T-cell (primary cell): ENCODE data around the gene ITGA4. TPM values are rescaled to one million over a fixed set of nuclear protein-coding genes. Genes with fewer than 3 reads are reported as not detected.

Source experiments
- ATAC-seq, 4 experiments: fragments of 200-7000 bp in 3 of 4; fragments of 150-1000 bp in 1 of 4; cut with Tn5 transposase; replicated peaks in 1 of 4; 1 replicate in 3 of 4; 2 replicates in 1 of 4; pipeline ENCODE4 v1.10.0; 2021; ENCODE audit warnings: moderate library complexity in 3 of 4, mild to moderate bottlenecking in 2 of 4, moderate number of reproducible peaks in 1 of 4
- CTCF ChIA-PET, 2 donors: fragments of 300-600 bp; sonication (Branson Sonifier 250); formaldehyde crosslinking; loops; one replicate each; lab custom pipeline; 2022; ENCODE audit warnings: antibody characterized with exemption in 2 of 2; lab: Charles Lee
- POLR2A ChIA-PET, 2 donors: fragments of 300-600 bp; sonication (Branson Sonifier 250); formaldehyde crosslinking; loops; one replicate each; lab custom pipeline; 2022; ENCODE audit warnings: antibody characterized with exemption in 2 of 2; lab: Charles Lee
- DNase-seq, 35 experiments: peaks; one replicate each; pipeline versions ENCODE4 v3.0.0 to v3.0.0-alpha.2; 2013 to 2023
- H3K27ac ChIP-seq: one replicate; pipeline ENCODE4 v1.5.1; 2013; ENCODE audit warnings: low read length
- H3K27me3 ChIP-seq, 2 experiments: replicated peaks in 1 of 2; 1 replicate in 1 of 2; 2 replicates in 1 of 2; pipeline versions ENCODE4 v1.6.1 to v1.7.0; 2013; ENCODE audit warnings: low read length in 1 of 2, mixed read lengths in 1 of 2; ENCODE audit not compliant: control insufficient read depth in 2 of 2, insufficient read depth in 2 of 2; ENCODE audit errors: extremely low read depth in 1 of 2
- H3K36me3 ChIP-seq, 2 donors: 1 replicate in 1 of 2; 2 replicates in 1 of 2; pipeline versions ENCODE4 v1.6.1 to v1.7.0; 2013; ENCODE audit warnings: low read length in 1 of 2; ENCODE audit not compliant: control insufficient read depth in 2 of 2, insufficient read depth in 1 of 2; ENCODE audit errors: extremely low read depth in 1 of 2
- H3K4me1 ChIP-seq, 2 experiments: 1 replicate in 1 of 2; 2 replicates in 1 of 2; pipeline versions ENCODE4 v1.6.1 to v1.7.0; 2013; ENCODE audit warnings: low read length in 2 of 2, mixed read lengths in 1 of 2; ENCODE audit not compliant: insufficient read depth in 2 of 2, control insufficient read depth in 1 of 2; ENCODE audit errors: extremely low read depth in 1 of 2
- H3K4me3 ChIP-seq, 2 donors: 1 replicate in 1 of 2; 2 replicates in 1 of 2; pipeline versions ENCODE4 v1.5.1 to v1.7.0; 2013; ENCODE audit warnings: mild to moderate bottlenecking in 2 of 2, low read length in 1 of 2, moderate library complexity in 1 of 2; ENCODE audit not compliant: control insufficient read depth in 1 of 2; ENCODE audit errors: extremely low read depth in 1 of 2
- H3K9me3 ChIP-seq: 2 replicates; pipeline ENCODE4 v1.7.0; 2013
- H3K27ac Mint-ChIP-seq, 2 donors: one replicate each; pipeline ENCODE4 v1.8.0; 2020 to 2021; ENCODE audit warnings: mild to moderate bottlenecking in 2 of 2, mixed read lengths in 2 of 2
- H3K27me3 Mint-ChIP-seq, 2 donors: one replicate each; pipeline ENCODE4 v1.8.0; 2021 to 2022; ENCODE audit warnings: mixed read lengths in 2 of 2
- H3K36me3 Mint-ChIP-seq: one replicate; pipeline ENCODE4 v1.8.0; 2021; ENCODE audit warnings: mixed read lengths
- H3K4me1 Mint-ChIP-seq, 3 donors: one replicate each; pipeline ENCODE4 v1.8.0; 2020 to 2022; ENCODE audit warnings: mixed read lengths in 3 of 3, mild to moderate bottlenecking in 1 of 3
- H3K4me3 Mint-ChIP-seq, 3 donors: one replicate each; pipeline ENCODE4 v1.8.0; 2020 to 2022; ENCODE audit warnings: mild to moderate bottlenecking in 3 of 3, mixed read lengths in 3 of 3, moderate library complexity in 3 of 3
- H3K9me3 Mint-ChIP-seq, 3 donors: one replicate each; pipeline ENCODE4 v1.8.0; 2020 to 2022; ENCODE audit warnings: mixed read lengths in 3 of 3
- WGBS: methylation state at CpG from one replicate; pipeline ENCODE4 v1.1.5; 2013; ENCODE audit warnings: missing lambda C conversion rate; ENCODE audit not compliant: insufficient coverage; 5-methylcytosine and 5-hydroxymethylcytosine counted together
- total RNA-seq, 35 experiments: library from RNA in 6 of 35; stranded (reverse) in 6 of 35; fragments of 120-200 nt in 1 of 35; gene quantifications; one replicate each; pipeline versions ENCODE4 v1.2.1 to v1.2.4 and lab custom pipeline; 2013 to 2026

Gene ITGA4
- total RNA-seq, 5 donors from 2014 or later (not counting 1 experiment from before 2014, with no cell fraction given): 150 to 318 (median 255) TPM

GRCh38 chr2:181523756-181524155 lies 66.6 kb downstream of the ITGA4 start:
- ATAC-seq (no peak), DNase-seq (no peak)
- Histone ChIP-seq H3K27ac (no peak overlapping the region), H3K36me3 (peaks cover 5 to 75% of the 10 kb centered on the region in 2 donors), H3K9me3 (no peaks in the 10 kb centered on the region), H3K4me1 (no peaks in the 10 kb centered on the region), H3K4me3 (no peak overlapping the region), H3K27me3 (no peaks in the 10 kb centered on the region)
- H3K4me1 Mint-ChIP-seq: no peaks in the 10 kb centered on the region
- no peak overlapping the region for H3K4me3 Mint-ChIP-seq
- ChIA-PET POLR2A (no interaction called here), CTCF (interaction anchor here in 1 of 2 donors (1.5 kb wide), 1 partner anchor 191 kb away, joined by 4 read pairs; no protein-coding TSS in a partner anchor)
- peaks cover 58% of the 10 kb centered on the region for H3K36me3 Mint-ChIP-seq
- H3K27me3 Mint-ChIP-seq: no peaks in the 10 kb centered on the region
- H3K27ac Mint-ChIP-seq: no peak overlapping the region
- WGBS: no CpG with 5 or more reads among the region's 5 CpGs
- H3K9me3 Mint-ChIP-seq: no peaks in the 10 kb centered on the region

DNA sequence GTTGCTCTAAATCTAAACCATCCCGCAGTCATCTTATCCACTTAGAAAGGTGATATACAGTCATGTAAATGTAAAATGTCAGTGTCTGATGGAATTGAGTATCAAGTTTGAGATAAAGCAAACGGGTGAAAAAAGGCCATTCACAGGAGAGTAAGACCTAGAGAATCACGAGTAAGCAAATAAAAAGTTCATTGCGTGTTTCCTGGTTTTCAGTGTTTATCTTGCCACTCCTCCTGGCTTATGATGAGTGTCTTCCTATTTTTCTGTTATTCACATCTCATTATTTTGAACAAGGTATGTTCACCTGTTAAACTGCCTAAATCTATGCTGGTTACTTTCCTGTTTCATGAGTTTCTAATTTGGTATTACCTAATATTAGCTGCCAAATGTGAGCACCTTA lies 68.8 kb downstream of the ITGA4 start:
- H3K4me3 Mint-ChIP-seq: no peak overlapping the region
- no peaks in the 10 kb centered on the region for H3K9me3 Mint-ChIP-seq
- no CpG with 5 or more reads among the region's 4 CpGs for WGBS
- Histone ChIP-seq H3K36me3 (peaks cover 0 to 78% of the 10 kb centered on the region in 2 donors), H3K4me3 (no peak overlapping the region), H3K9me3 (no peaks in the 10 kb centered on the region), H3K4me1 (no peaks in the 10 kb centered on the region), H3K27ac (no peak overlapping the region), H3K27me3 (no peaks in the 10 kb centered on the region)
- no peaks in the 10 kb centered on the region for H3K4me1 Mint-ChIP-seq
- ChIA-PET POLR2A (no interaction called here), CTCF (no interaction called here)
- peaks cover 57% of the 10 kb centered on the region for H3K36me3 Mint-ChIP-seq
- H3K27ac Mint-ChIP-seq: peak overlapping the region in 1 of 2 donors; percentile 11
- DNase-seq: no peak
- ATAC-seq: no peak
- H3K27me3 Mint-ChIP-seq: no peaks in the 10 kb centered on the region

- Mint-ChIP-seq H3K4me3 (no peak overlapping the region), H3K27me3 (no peaks in the 10 kb centered on the region), H3K4me1 (peaks cover 0 to under 1% (median 0%) of the 10 kb centered on the region in 3 donors), H3K27ac (no peak overlapping the region), H3K9me3 (no peaks in the 10 kb centered on the region), H3K36me3 (peaks cover 57% of the 10 kb centered on the region)
- Histone ChIP-seq H3K27me3 (no peaks in the 10 kb centered on the region), H3K36me3 (peaks cover 0 to 83% of the 10 kb centered on the region in 2 donors), H3K27ac (no peak overlapping the region), H3K4me3 (no peak overlapping the region), H3K4me1 (no peaks in the 10 kb centered on the region), H3K9me3 (no peaks in the 10 kb centered on the region)
- no peak for DNase-seq
- WGBS: 100% methylated on average over 1 of the region's 6 CpGs
- ChIA-PET CTCF (no interaction called here), POLR2A (no interaction called here)
- ATAC-seq: no peak
These were observed 69.9 kb downstream of the ITGA4 start for GRCh38 chr2:181527058-181527457.

GRCh38 chr2:181528441-181528840 lies 71.3 kb downstream of the ITGA4 start:
- Mint-ChIP-seq H3K27me3 (no peaks in the 10 kb centered on the region), H3K9me3 (no peaks in the 10 kb centered on the region), H3K36me3 (peaks cover 62% of the 10 kb centered on the region), H3K4me3 (no peak overlapping the region), H3K4me1 (peaks cover 0 to 7% (median 3%) of the 10 kb centered on the region in 3 donors), H3K27ac (no peak overlapping the region)
- H3K4me3 ChIP-seq: no peak overlapping the region
- 100% methylated on average over 1 of the region's 1 CpG for WGBS
- ATAC-seq (no peak), DNase-seq (no peak)
- H3K27me3 ChIP-seq: no peaks in the 10 kb centered on the region
- H3K9me3 ChIP-seq: no peaks in the 10 kb centered on the region
- peaks cover 0 to 81% of the 10 kb centered on the region in 2 donors for H3K36me3 ChIP-seq
- ChIA-PET CTCF (no interaction called here), POLR2A (no interaction called here)
- no peak overlapping the region for H3K27ac ChIP-seq
- H3K4me1 ChIP-seq: no peaks in the 10 kb centered on the region

DNA sequence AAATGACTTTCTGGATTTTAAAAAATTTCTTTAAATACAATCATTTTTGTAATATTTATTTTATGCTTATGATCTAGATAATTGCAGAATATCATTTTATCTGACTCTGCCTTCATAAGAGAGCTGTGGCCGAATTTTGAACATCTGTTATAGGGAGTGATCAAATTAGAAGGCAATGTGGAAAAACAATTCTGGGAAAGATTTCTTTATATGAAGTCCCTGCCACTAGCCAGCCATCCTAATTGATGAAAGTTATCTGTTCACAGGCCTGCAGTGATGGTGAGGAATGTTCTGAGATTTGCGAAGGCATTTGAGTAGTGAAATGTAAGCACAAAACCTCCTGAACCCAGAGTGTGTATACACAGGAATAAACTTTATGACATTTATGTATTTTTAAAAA lies 79.5 kb downstream of the ITGA4 start:
- no peak overlapping the region for H3K27ac ChIP-seq
- Mint-ChIP-seq H3K27me3 (no peaks in the 10 kb centered on the region), H3K36me3 (peaks cover 78% of the 10 kb centered on the region), H3K27ac (no peak overlapping the region), H3K9me3 (peaks cover 0 to 8% (median 0%) of the 10 kb centered on the region in 3 donors), H3K4me3 (no peak overlapping the region), H3K4me1 (peaks cover 0 to 7% (median 3%) of the 10 kb centered on the region in 3 donors)
- no peaks in the 10 kb centered on the region for H3K9me3 ChIP-seq
- peaks cover 0 to 76% of the 10 kb centered on the region in 2 donors for H3K36me3 ChIP-seq
- H3K27me3 ChIP-seq: no peaks in the 10 kb centered on the region
- CTCF ChIA-PET: no interaction called here
- H3K4me3 ChIP-seq: no peak overlapping the region
- WGBS: no CpG with 5 or more reads among the region's 2 CpGs
- ATAC-seq: no peak
- POLR2A ChIA-PET: no interaction called here
- DNase-seq: no peak
- no peaks in the 10 kb centered on the region for H3K4me1 ChIP-seq

DNA sequence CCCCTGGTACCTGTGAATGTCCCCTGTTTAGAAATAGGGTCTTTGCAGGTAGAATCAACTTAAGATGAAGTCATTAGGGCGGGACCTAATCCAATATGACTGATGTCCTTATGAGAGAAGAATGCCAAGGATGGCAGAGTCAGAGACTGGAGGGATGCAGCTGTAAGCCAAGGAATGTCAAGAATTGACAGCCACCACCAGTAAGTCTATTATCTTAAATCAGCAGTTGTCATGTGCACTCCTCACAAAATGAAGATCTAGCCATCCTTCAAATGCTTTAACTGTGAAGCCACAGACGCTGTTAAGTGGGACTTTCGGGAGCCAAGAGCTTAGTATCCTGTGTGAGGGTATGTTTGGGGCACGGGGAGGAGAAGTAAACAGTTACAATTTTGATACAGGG lies 83.2 kb downstream of the ITGA4 start:
- CTCF ChIA-PET: no interaction called here
- Mint-ChIP-seq H3K27ac (peak overlapping the region in 1 of 2 donors; percentile 9), H3K4me1 (no peaks in the 10 kb centered on the region), H3K9me3 (peaks cover 0 to 8% (median 0%) of the 10 kb centered on the region in 3 donors), H3K4me3 (no peak overlapping the region), H3K36me3 (peaks cover 44% of the 10 kb centered on the region), H3K27me3 (no peaks in the 10 kb centered on the region)
- no peaks in the 10 kb centered on the region for H3K4me1 ChIP-seq
- H3K27me3 ChIP-seq: no peaks in the 10 kb centered on the region
- WGBS: 100% methylated on average over 3 of the region's 4 CpGs
- POLR2A ChIA-PET: no interaction called here
- H3K36me3 ChIP-seq: peaks cover 0 to 43% of the 10 kb centered on the region in 2 donors
- ATAC-seq (peak in 1 of 4 experiments; percentile 5), DNase-seq (no peak)
- H3K9me3 ChIP-seq: no peaks in the 10 kb centered on the region
- no peak overlapping the region for H3K27ac ChIP-seq
- no peak overlapping the region for H3K4me3 ChIP-seq

DNA sequence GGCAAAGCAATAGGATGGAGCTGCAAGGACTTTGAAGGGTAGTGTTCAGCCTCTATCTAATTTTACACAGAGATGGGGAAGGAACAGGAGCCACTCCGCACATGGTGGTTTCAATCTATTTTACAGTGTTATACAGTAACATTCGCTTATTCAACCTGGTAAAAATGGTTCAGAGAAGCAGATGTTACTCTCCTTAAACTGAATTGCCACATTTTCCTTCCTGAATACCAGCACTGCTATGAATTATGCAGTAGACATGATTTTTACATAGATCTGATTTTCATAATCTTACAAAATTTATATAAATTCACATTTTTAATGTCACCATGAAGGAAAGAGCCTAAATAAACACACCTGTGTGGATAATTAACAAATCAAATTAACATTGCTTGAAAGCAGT lies 85.0 kb downstream of the ITGA4 start:
- peaks cover 43% of the 10 kb centered on the region for H3K36me3 Mint-ChIP-seq
- ATAC-seq: no peak
- no peaks in the 10 kb centered on the region for H3K27me3 Mint-ChIP-seq
- DNase-seq: no peak
- Histone ChIP-seq H3K27ac (no peak overlapping the region), H3K9me3 (no peaks in the 10 kb centered on the region), H3K4me3 (no peak overlapping the region), H3K27me3 (no peaks in the 10 kb centered on the region), H3K4me1 (no peaks in the 10 kb centered on the region), H3K36me3 (peaks cover 0 to 27% of the 10 kb centered on the region in 2 donors)
- no peaks in the 10 kb centered on the region for H3K4me1 Mint-ChIP-seq
- WGBS: no CpG with 5 or more reads among the region's 2 CpGs
- peak overlapping the region in 1 of 2 donors; percentile 23 for H3K27ac Mint-ChIP-seq
- no peak overlapping the region for H3K4me3 Mint-ChIP-seq
- H3K9me3 Mint-ChIP-seq: peaks cover 2 to 8% (median 3%) of the 10 kb centered on the region in 3 donors
- CTCF ChIA-PET: no interaction called here
- POLR2A ChIA-PET: no interaction called here
